Keratinocyte (primary cell): ENCODE results near the gene NTSR1.

Experiments
- EZH2 ChIP-seq: IDR thresholded peaks from one replicate; pipeline ENCODE4 v1.6.1; 2012; ENCODE audit warnings: inconsistent platforms, mild to moderate bottlenecking, low read length, moderate library complexity
- TF ChIP-seq, protein P1 (sequence below), 3 experiments: IDR thresholded peaks in 1 of 3; conservative IDR thresholded peaks in 1 of 3; optimal IDR thresholded peaks in 1 of 3; 2 replicates in 2 of 3; 3 replicates in 1 of 3; pipeline versions ENCODE3 to v1.5.1; 2011; ENCODE audit warnings: low read length in 3 of 3, mild to moderate bottlenecking in 3 of 3, moderate library complexity in 2 of 3, control low read depth in 1 of 3, inconsistent platforms in 1 of 3; ENCODE audit not compliant: insufficient read depth in 2 of 3; ENCODE audit errors: extremely low read depth in 1 of 3

DNA sequence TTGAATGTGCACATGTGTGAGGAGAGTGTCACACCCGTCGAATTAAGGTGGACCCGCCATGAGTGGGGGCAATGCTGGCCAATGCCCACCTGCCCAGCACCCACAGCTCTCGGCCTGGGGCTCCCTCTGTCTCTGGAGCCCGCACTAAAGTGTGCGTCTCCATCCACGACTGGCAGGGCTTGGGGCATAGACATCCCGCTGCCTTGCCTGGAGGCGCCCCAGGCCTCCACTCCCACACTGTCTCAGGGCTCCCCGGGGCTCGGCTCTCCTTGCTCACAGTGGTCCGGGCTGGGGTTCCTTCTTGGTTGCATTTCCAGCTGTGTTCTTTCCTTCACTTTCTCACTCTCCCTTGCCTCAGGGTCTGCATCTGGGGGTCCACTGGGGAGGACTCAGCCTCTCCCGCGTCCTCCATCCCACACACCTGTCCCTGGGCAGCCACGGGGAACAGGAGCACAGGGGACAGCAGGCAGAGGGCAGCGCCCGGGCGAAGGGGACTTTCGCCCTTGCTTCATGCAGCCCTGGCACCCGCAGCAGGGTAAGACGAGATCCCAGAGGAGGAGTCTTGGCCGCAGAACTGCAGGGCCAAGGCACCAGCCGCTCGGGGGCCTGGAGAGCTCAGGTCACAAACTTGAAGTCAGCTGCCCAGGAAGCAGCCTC is 67.5 kb downstream of the NTSR1 start:
- TF ChIP-seq, protein P1, sequence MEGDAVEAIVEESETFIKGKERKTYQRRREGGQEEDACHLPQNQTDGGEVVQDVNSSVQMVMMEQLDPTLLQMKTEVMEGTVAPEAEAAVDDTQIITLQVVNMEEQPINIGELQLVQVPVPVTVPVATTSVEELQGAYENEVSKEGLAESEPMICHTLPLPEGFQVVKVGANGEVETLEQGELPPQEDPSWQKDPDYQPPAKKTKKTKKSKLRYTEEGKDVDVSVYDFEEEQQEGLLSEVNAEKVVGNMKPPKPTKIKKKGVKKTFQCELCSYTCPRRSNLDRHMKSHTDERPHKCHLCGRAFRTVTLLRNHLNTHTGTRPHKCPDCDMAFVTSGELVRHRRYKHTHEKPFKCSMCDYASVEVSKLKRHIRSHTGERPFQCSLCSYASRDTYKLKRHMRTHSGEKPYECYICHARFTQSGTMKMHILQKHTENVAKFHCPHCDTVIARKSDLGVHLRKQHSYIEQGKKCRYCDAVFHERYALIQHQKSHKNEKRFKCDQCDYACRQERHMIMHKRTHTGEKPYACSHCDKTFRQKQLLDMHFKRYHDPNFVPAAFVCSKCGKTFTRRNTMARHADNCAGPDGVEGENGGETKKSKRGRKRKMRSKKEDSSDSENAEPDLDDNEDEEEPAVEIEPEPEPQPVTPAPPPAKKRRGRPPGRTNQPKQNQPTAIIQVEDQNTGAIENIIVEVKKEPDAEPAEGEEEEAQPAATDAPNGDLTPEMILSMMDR (optimal IDR thresholded peaks at IDR 0.05 in 1 of 3, IDR thresholded peaks at IDR 0.05 in 1 of 3, conservative IDR thresholded peaks at IDR 0.05 in 1 of 3; ENCODE audit: extremely low read depth in 1 of 3, insufficient read depth in 2 of 3, low read length in 3 of 3), result no peak
- TF ChIP-seq EZH2, result no peak
